Ishikawa (cell line): ENCODE results near the gene MT3.

Source experiments
- RAD21 ChIP-seq: IDR thresholded peaks from 2 replicates; pipeline ENCODE4 v1.6.1; 2012; ENCODE audit warnings: low read depth
- USF1 ChIP-seq: IDR thresholded peaks from 2 replicates; pipeline ENCODE4 v1.6.1; 2012

- TF ChIP-seq USF1 = no peak
- TF ChIP-seq RAD21 = no peak
Measured at GRCh38 chr16:56629531-56629930, 40.2 kb downstream of the MT3 start.
